Vein endothelial cell (primary cell): Measurements from ENCODE around the gene SYMPK. TPM values are rescaled to one million over a fixed set of nuclear protein-coding genes. Genes with fewer than 3 reads are reported as not detected.

Experiments
- total RNA-seq: library from RNA; depleted of rRNA; stranded (reverse); fragments of >200 nt; gene quantifications from 2 replicates; pipeline ENCODE4 v1.2.3, GENCODE V29; 2012

Gene SYMPK
- 41.6 and 62.4 TPM in 2 replicates for total RNA-seq

GRCh38 chr19:45862564-45863334, at the start of gene SYMPK:
Gene SYMPK, minus strand, starts transcription at chr19:45863147. Its CDS starts 8,652 bp downstream, at chr19:45854495.

GRCh38 chr19:45901912-45902650, 39.1 kb upstream of the SYMPK start, which contains the start of gene MYPOP:
Gene MYPOP, minus strand, starts transcription at chr19:45902613. Its CDS starts 840 bp downstream, at chr19:45901773.

DNA sequence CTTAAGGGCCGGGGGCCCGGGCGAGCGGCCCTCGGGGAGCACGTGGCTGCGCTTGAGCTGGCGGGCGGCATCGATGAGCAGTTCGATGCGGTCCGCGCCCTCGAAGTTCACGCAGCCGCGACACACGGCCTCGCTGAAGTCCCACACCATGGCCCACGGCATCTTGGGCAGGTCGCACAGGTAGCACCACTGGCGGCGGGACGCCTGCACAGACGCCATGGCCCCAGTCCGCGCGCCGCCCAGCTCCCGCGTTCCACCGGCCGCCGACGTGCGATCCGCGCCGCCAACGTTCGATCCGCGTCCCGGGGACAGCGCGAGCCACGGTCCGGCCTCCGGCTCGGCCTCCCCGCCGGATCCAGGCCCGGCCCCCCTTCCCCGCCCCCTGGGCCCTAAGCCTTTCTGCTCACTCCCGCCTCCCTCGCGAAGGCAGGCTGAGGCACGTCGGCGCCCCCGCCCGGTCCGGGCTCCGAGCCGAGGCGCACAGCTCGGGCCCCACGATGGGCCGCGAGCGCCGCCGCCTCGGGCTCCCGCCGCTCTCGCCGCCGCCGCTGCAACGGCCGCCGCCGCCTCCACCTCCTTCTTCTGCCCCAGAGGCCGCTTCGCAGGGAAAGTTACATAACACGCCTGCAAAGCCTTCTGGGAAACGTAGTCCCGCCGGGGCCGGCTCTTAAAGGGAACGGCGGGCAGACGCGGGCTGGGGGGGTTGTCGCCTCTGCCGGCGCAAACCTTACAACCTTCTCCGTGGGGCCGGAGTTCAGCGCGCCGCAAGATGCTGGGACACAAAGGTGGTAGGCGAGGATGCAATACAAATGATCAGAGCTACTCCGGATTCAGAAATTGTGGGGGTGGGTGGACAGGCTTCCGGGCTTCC, 22.8 kb upstream of the SYMPK start, which contains the start of gene IRF2BP1:
Gene IRF2BP1 (minus strand): TSS at position 586 of the 871 bp plus-strand sequence. CDS start 367 bp downstream, at position 219.

DNA sequence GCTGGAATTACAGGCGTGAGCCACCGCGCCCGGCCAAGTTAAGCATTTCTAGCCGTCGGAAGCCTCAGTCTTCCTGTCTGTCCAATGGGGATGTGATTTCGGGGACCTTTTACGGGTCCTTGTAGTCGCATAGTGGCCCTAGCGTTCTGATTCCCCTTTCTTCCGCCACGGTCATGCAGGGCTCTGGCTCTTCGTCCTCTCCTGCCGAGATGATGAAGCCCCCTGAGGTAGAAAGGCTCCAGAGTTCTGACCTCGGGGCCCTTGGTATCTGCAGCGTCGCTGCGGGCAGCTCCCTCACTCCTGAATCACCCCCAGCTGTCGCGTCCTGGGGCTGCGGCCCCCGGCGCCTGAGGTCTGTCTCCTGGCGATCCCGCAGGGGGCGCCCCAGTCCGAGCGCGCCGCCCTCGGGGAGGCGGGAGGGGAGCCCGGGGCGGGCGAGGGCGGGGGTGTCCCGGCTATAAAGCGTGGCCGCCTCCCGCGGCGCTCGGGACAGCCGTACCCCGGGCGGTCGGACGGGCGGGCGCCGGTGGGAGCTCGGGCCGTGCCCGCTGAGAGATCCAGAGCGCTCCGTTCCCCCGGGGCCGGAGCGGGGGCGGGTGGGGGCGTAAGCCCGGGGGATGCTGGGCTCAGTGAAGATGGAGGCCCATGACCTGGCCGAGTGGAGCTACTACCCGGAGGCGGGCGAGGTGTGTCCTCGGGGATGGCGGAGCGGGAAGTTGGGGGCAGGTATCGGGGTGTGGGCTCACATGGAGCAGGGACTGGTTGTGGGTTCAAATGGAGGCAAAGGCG, 1.1 kb upstream of the SYMPK start, which contains the start of gene FOXA3:
Gene FOXA3 (plus strand): TSS at position 487 of the 789 bp plus-strand sequence. CDS start 131 bp downstream, at position 618.

DNA sequence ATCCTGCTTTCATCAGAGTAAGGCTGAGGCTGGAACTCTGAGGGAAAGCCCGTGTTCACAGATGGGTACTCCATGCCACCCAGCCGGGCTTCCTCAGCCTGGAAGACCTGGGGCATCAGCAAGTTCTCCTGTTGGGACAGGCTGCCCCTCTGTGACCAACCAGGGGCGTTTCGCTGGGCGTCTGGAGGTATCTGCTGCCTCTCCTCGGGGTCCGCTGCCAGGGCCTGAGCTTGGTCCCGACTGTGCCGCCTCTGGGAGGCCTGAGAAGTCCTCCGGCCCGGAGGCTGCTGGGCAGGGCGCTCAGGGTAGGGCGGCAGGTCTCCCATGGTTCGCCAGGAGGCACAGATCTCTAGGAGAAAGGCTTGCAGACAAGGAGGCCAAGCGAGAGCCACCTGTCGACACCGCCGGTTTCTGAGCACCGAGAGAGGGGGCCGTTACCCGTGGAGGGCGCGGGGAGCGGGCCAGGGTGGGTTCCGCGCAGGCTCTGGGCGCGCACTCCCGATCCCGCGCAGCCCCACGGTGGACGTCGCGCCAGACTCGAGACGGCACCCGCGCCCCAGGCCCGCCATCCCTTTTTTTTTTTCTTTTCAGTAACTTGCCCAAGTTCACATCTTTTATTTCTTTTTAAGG, 48.0 kb downstream of the SYMPK start, which contains the start of gene RSPH6A:
Gene RSPH6A (minus strand): TSS at position 458 of the 630 bp plus-strand sequence. CDS start 132 bp downstream, at position 326.

GRCh38 chr19:45792470-45793177, 70.3 kb downstream of the SYMPK start, which contains the start of gene DMWD:
Gene DMWD, minus strand, starts transcription at chr19:45792845. Its CDS starts 89 bp downstream, at chr19:45792756.

DNA sequence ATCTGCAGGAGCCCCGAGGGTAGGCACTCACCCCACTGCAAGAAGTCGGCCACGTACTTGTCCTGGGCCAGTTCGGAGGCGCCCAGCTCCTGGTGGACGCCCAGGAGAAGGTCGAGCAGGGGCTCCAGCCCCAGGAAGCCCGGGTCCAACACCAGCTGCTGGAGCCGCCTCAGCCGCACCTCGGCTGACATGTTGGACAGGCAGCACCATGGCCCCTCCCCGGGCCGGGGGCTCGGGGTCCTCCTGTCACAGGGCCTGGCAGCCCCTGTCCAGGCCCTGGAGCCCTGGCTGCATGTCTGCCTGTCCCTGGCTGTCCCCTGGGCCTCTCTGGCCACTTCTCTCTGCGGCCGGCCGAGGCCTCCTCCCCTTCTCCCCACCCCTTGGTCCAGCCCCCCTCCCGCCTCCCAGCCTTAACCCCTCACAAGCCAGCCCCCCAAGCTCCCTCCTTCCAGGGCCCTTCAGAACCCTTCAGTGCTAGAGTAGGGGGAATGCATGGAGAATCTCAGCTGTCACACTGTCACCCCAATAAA, 80.7 kb downstream of the SYMPK start, which contains the start of gene DMPK:
Gene DMPK (minus strand): TSS at position 329 of the 530 bp plus-strand sequence. CDS start 138 bp downstream, at position 191.

DNA sequence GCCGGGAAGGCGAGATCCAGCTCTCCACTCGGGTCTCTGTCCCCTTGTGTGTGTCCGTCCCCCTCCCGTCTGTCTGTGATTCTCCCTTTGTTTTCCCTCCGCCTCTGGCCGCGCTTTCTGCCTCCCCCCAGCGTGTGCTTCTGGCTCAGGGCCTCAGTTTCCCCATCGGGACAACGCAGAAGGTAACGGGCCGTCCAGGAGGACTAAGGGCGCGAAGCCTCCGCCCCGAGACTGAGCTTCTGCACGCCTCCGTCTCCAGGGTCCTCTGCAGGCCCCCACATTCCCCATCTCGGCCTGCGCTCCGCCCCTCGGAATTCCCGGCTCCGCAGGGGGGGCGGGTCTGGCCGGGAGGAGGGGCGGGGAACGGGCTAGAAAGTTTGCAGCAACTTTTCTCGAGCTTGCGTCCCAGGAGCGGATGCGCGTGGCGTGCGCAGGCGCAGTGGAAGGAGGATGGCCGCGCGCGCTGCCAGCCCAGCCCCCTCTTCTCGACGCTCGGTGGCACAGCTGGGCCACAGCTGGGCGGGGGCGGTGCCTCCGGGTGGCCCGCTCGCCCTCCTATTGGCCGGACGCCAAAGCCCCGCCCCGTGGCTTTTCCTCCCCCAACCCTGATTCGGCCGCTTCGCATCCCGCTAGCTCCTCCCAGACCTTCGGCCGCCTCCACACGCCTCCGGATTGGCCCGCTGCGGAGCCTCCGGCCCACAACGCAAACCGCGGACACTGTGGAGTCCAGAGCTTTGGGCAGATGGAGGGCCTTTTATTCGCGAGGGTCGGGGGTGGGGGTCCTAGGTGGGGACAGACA, 93.8 kb downstream of the SYMPK start, which contains the start of gene SIX5:
Gene SIX5 (minus strand): TSS at position 269 of the 799 bp plus-strand sequence. CDS start 408 bp downstream, outside the sequence.

Other genes with a start within 250 kb of the SYMPK start
- 11.9 and 14.0 TPM in 2 replicates for gene EML2, start 223.8 kb downstream of the SYMPK start, total RNA-seq
- under 0.01 TPM in 1 of 2 replicates, not detected in the other for gene GIPR, start 194.9 kb downstream of the SYMPK start, total RNA-seq
- 219 and 256 TPM in 2 replicates for gene SNRPD2, start 171.2 kb downstream of the SYMPK start, total RNA-seq
- 20.6 and 20.8 TPM in 2 replicates for gene QPCTL, start 170.5 kb downstream of the SYMPK start, total RNA-seq
- 13.2 and 17.0 TPM in 2 replicates for gene FBXO46, start 132.3 kb downstream of the SYMPK start, total RNA-seq
- gene MEIOSIN, start 129.7 kb downstream of the SYMPK start, total RNA-seq = not detected in 2 replicates
- gene SIX5, start 93.9 kb downstream of the SYMPK start, total RNA-seq = 5.6 and 8.2 TPM in 2 replicates
- 12.4 and 13.7 TPM in 2 replicates for gene DMPK, start 80.7 kb downstream of the SYMPK start, total RNA-seq
- gene DMWD, start 70.3 kb downstream of the SYMPK start, total RNA-seq = 49.2 and 50.6 TPM in 2 replicates
- under 0.01 and 0.38 TPM in 2 replicates for gene RSPH6A, start 47.8 kb downstream of the SYMPK start, total RNA-seq
- under 0.01 TPM in 1 of 2 replicates, not detected in the other for gene FOXA3, start 1.2 kb upstream of the SYMPK start, total RNA-seq
- 26.2 and 33.6 TPM in 2 replicates for gene IRF2BP1, start 23.0 kb upstream of the SYMPK start, total RNA-seq
- gene MYPOP, start 39.5 kb upstream of the SYMPK start, total RNA-seq = 2.3 TPM in 2 replicates
- not detected in 2 replicates for gene NANOS2, start 51.6 kb upstream of the SYMPK start, total RNA-seq
- gene NOVA2, start 110.7 kb upstream of the SYMPK start, total RNA-seq = 10.0 and 11.1 TPM in 2 replicates
- 6.0 and 9.1 TPM in 2 replicates for gene CCDC61, start 132.3 kb upstream of the SYMPK start, total RNA-seq
- not detected in 2 replicates for gene PGLYRP1, start 159.9 kb upstream of the SYMPK start, total RNA-seq
- not detected in 2 replicates for gene IGFL4, start 177.9 kb upstream of the SYMPK start, total RNA-seq